ENCODE data around the gene ABCD2.

ABCD2 gene

DNA sequence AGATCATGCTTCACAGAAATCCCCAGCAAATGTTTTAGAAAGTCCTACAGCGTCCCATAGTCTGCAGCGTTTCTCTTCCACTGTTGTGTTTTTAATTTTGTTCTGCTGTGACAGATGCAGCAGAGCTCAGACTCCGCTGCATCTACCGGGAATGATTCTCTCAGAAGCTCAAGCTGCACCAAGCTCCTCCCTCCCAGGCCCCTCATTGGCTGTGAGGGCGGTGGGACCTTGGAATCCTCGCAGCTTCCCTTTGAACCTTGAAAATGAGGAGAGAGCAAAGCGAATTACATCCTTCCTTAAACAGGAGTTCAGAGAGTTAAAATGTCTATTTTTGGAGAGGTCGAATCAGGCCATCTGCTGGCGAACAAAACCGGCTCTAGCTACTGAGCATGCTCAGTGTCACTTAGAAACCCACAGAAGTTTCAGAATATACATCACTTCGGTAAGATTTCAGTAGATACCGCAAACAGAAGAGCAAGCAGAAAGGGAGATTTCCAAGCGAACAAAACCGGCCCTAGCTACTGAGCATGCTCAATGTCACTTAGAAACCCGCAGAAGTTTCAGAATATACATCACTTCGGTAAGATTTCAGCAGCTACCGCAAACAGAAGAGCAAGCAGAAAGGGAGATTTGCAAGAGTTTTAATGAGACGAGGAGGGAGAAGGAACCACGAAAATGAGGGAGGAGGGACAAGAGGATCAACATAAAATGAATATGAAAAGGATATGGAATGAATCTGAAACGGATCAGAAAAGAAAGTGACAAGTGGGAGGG lies at the start of gene ABCD2:
Gene ABCD2, minus strand, starts transcription at position 144 of the 774 bp plus-strand sequence. CDS start 188 bp downstream, outside the sequence.
- H3K4me3 ChIP-seq (ENCODE audit: low read depth in 1 of 2, low read length in 2 of 2) = peak within 1 kb of the TSS; percentile 53 to 92

DNA sequence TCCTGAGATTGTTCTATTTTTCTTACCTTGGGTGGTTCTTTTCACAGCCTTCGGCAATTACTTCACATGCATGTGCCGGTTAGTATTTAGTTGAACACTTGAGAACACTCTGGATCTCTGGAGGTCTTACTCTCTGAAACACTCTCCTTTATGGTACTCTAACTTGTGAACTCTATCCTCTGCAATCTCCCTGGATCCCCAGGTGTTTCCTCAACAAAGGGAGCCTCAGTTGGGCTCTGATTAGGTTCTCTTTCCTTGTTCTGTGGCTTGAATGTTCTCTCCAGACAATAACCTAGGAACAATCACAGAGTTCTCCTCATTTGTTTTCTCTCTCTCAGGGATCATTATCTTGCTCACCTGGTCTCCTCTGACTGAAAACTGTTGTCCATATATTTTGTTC lies 40.5 kb upstream of the ABCD2 start:
- Histone ChIP-seq H3K9me3 (ENCODE audit: low read length) (no peaks in the 10 kb centered on the region), H3K36me3 (ENCODE audit: insufficient read depth, low read length) (no peaks in the 10 kb centered on the region), H3K4me1 (ENCODE audit: insufficient read depth, low read length) (no peaks in the 10 kb centered on the region), H3K27ac (ENCODE audit: low read depth, low read length) (no peak overlapping the region), H3K4me3 (ENCODE audit: low read depth in 1 of 2, low read length in 2 of 2) (no peak overlapping the region), H3K9ac (ENCODE audit: low read length) (no peak overlapping the region), H3K27me3 (ENCODE audit: control insufficient read depth in 1 of 2, insufficient read depth in 2 of 2, low read length in 2 of 2) (no peaks in the 10 kb centered on the region)

More for the DNA sequence above, at the start of gene ABCD2:
- Histone ChIP-seq H3K4me1 (ENCODE audit: insufficient read depth, low read length) (peaks cover 5% of the 10 kb centered on the region), H3K9ac (ENCODE audit: low read length) (peak within 1 kb of the TSS; percentile 44), H3K27ac (ENCODE audit: low read depth, low read length) (peak within 1 kb of the TSS; percentile 85), H3K9me3 (ENCODE audit: low read length) (no peaks in the 10 kb centered on the region), H3K36me3 (ENCODE audit: insufficient read depth, low read length) (no peaks in the 10 kb centered on the region), H3K27me3 (ENCODE audit: control insufficient read depth in 1 of 2, insufficient read depth in 2 of 2, low read length in 2 of 2) (no peaks in the 10 kb centered on the region)

- H3K36me3 ChIP-seq (ENCODE audit: insufficient read depth, low read length) = no peaks in the 10 kb centered on the region
- no peak overlapping the region for H3K4me3 ChIP-seq (ENCODE audit: low read depth in 1 of 2, low read length in 2 of 2)
- H3K9me3 ChIP-seq (ENCODE audit: low read length) = no peaks in the 10 kb centered on the region
- H3K27me3 ChIP-seq (ENCODE audit: control insufficient read depth in 1 of 2, insufficient read depth in 2 of 2, low read length in 2 of 2) = no peaks in the 10 kb centered on the region
- H3K9ac ChIP-seq (ENCODE audit: low read length) = no peak overlapping the region
- H3K4me1 ChIP-seq (ENCODE audit: insufficient read depth, low read length) = no peaks in the 10 kb centered on the region
- no peak overlapping the region for H3K27ac ChIP-seq (ENCODE audit: low read depth, low read length)
These were observed 27.8 kb upstream of the ABCD2 start for GRCh38 chr12:39647383-39647782.

GRCh38 chr12:39646963-39647362 lies 27.4 kb upstream of the ABCD2 start:
- H3K27ac ChIP-seq (ENCODE audit: low read depth, low read length) = no peak overlapping the region
- no peaks in the 10 kb centered on the region for H3K4me1 ChIP-seq (ENCODE audit: insufficient read depth, low read length)
- H3K4me3 ChIP-seq (ENCODE audit: low read depth in 1 of 2, low read length in 2 of 2) = no peak overlapping the region
- no peaks in the 10 kb centered on the region for H3K36me3 ChIP-seq (ENCODE audit: insufficient read depth, low read length)
- no peaks in the 10 kb centered on the region for H3K9me3 ChIP-seq (ENCODE audit: low read length)
- H3K9ac ChIP-seq (ENCODE audit: low read length) = no peak overlapping the region
- H3K27me3 ChIP-seq (ENCODE audit: control insufficient read depth in 1 of 2, insufficient read depth in 2 of 2, low read length in 2 of 2) = no peaks in the 10 kb centered on the region

- Histone ChIP-seq H3K9me3 (ENCODE audit: low read length) (no peaks in the 10 kb centered on the region), H3K4me3 (ENCODE audit: low read depth in 1 of 2, low read length in 2 of 2) (no peak overlapping the region)
These were observed 23.4 kb upstream of the ABCD2 start for GRCh38 chr12:39643052-39643451.

DNA sequence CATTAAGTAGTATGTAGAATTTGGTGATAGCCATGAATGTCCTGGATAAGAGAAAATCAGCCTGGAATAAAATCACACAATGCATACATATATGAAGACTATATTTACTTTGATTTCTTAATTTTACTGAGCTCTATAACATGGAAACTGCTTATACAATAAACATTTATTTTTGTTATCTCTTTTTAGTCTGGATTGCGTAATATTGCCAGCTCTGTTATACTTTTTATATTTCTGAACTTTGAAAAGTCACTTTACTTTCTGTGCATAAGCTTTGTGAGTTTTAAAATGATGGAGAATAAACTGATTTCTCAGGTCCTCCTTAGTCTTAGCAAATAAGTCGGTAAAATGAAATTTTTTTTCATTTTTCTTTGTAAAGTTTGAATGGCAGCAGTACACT lies 19.2 kb upstream of the ABCD2 start:
- Histone ChIP-seq H3K27me3 (ENCODE audit: control insufficient read depth in 1 of 2, insufficient read depth in 2 of 2, low read length in 2 of 2) (no peaks in the 10 kb centered on the region), H3K9me3 (ENCODE audit: low read length) (no peaks in the 10 kb centered on the region), H3K9ac (ENCODE audit: low read length) (no peak overlapping the region), H3K36me3 (ENCODE audit: insufficient read depth, low read length) (no peaks in the 10 kb centered on the region), H3K4me1 (ENCODE audit: insufficient read depth, low read length) (no peaks in the 10 kb centered on the region), H3K27ac (ENCODE audit: low read depth, low read length) (no peak overlapping the region), H3K4me3 (ENCODE audit: low read depth in 1 of 2, low read length in 2 of 2) (no peak overlapping the region)

More at GRCh38 chr12:39643052-39643451, 23.4 kb upstream of the ABCD2 start:
- Histone ChIP-seq H3K27ac (ENCODE audit: low read depth, low read length) (no peak overlapping the region), H3K9ac (ENCODE audit: low read length) (no peak overlapping the region), H3K36me3 (ENCODE audit: insufficient read depth, low read length) (no peaks in the 10 kb centered on the region), H3K27me3 (ENCODE audit: control insufficient read depth in 1 of 2, insufficient read depth in 2 of 2, low read length in 2 of 2) (no peaks in the 10 kb centered on the region), H3K4me1 (ENCODE audit: insufficient read depth, low read length) (no peaks in the 10 kb centered on the region)

DNA sequence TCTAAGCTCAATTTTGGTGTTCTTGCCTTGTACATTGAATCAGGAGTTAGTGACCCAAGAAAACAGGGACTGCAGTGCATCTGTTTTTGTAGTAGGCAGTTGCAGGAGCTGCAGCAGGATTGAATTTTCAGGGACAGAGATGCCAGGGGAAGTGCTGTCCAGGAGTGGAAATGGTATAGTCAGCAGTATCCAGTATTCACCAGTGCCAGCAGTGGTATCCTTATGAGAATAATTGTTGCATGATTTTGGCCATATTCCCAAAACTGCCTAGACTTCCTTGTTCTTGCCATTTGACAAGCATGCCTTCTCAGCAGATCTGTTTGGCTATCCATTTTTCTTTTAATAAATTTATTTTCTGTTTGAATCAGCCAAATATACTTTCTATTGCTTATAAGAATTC lies 18.6 kb upstream of the ABCD2 start:
- H3K36me3 ChIP-seq (ENCODE audit: insufficient read depth, low read length) = no peaks in the 10 kb centered on the region
- H3K4me3 ChIP-seq (ENCODE audit: low read depth in 1 of 2, low read length in 2 of 2) = no peak overlapping the region
- no peaks in the 10 kb centered on the region for H3K9me3 ChIP-seq (ENCODE audit: low read length)
- no peaks in the 10 kb centered on the region for H3K4me1 ChIP-seq (ENCODE audit: insufficient read depth, low read length)
- H3K27me3 ChIP-seq (ENCODE audit: control insufficient read depth in 1 of 2, insufficient read depth in 2 of 2, low read length in 2 of 2) = no peaks in the 10 kb centered on the region
- no peak overlapping the region for H3K27ac ChIP-seq (ENCODE audit: low read depth, low read length)
- H3K9ac ChIP-seq (ENCODE audit: low read length) = no peak overlapping the region

DNA sequence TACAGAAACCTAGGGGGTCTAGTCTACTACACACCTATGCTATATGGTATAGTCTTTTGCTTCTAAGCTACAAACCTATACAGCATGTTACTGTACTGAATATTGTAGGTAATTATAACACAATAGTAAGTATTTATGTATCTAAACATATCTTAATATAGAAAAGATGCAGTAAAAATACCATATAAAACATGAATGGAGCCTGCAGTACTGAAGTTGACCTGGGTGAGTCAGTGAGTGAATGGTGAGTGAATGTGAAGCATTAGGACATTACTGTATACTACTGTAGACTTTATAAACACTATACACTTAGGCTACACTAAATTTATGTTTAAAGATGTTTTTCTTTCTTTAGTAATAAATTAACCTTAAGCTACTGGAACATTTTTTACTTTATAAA lies 13.1 kb upstream of the ABCD2 start:
- Histone ChIP-seq H3K4me3 (ENCODE audit: low read depth in 1 of 2, low read length in 2 of 2) (no peak overlapping the region), H3K9ac (ENCODE audit: low read length) (no peak overlapping the region), H3K4me1 (ENCODE audit: insufficient read depth, low read length) (no peaks in the 10 kb centered on the region), H3K36me3 (ENCODE audit: insufficient read depth, low read length) (no peaks in the 10 kb centered on the region), H3K9me3 (ENCODE audit: low read length) (no peaks in the 10 kb centered on the region), H3K27ac (ENCODE audit: low read depth, low read length) (no peak overlapping the region), H3K27me3 (ENCODE audit: control insufficient read depth in 1 of 2, insufficient read depth in 2 of 2, low read length in 2 of 2) (no peaks in the 10 kb centered on the region)

DNA sequence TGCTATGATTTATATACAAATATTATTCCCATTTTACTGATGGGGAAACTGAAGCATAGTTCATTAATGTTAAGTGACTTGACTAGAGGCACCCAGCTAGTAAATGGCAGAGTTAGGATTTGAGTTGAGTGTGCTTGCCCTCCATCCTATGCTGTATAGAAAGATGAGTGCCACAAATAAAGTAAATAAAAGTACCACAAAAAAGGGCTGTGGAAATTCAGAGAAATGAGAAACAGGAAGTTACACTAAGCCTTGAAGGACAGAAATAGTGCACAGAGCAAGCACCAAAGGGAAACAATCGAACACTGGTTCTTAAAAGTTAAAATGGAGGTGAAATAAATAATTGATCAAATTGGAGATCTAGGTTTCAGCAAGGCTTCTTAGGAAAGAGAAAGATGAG lies 9.2 kb upstream of the ABCD2 start:
- Histone ChIP-seq H3K9ac (ENCODE audit: low read length) (no peak overlapping the region), H3K4me1 (ENCODE audit: insufficient read depth, low read length) (no peaks in the 10 kb centered on the region), H3K27ac (ENCODE audit: low read depth, low read length) (no peak overlapping the region), H3K36me3 (ENCODE audit: insufficient read depth, low read length) (no peaks in the 10 kb centered on the region), H3K9me3 (ENCODE audit: low read length) (no peaks in the 10 kb centered on the region), H3K4me3 (ENCODE audit: low read depth in 1 of 2, low read length in 2 of 2) (no peak overlapping the region), H3K27me3 (ENCODE audit: control insufficient read depth in 1 of 2, insufficient read depth in 2 of 2, low read length in 2 of 2) (no peaks in the 10 kb centered on the region)

GRCh38 chr12:39627914-39628313 lies 8.3 kb upstream of the ABCD2 start:
- Histone ChIP-seq H3K4me3 (ENCODE audit: low read depth in 1 of 2, low read length in 2 of 2) (no peak overlapping the region), H3K9me3 (ENCODE audit: low read length) (no peaks in the 10 kb centered on the region), H3K9ac (ENCODE audit: low read length) (no peak overlapping the region), H3K4me1 (ENCODE audit: insufficient read depth, low read length) (no peaks in the 10 kb centered on the region), H3K27ac (ENCODE audit: low read depth, low read length) (no peak overlapping the region), H3K36me3 (ENCODE audit: insufficient read depth, low read length) (no peaks in the 10 kb centered on the region), H3K27me3 (ENCODE audit: control insufficient read depth in 1 of 2, insufficient read depth in 2 of 2, low read length in 2 of 2) (no peaks in the 10 kb centered on the region)

DNA sequence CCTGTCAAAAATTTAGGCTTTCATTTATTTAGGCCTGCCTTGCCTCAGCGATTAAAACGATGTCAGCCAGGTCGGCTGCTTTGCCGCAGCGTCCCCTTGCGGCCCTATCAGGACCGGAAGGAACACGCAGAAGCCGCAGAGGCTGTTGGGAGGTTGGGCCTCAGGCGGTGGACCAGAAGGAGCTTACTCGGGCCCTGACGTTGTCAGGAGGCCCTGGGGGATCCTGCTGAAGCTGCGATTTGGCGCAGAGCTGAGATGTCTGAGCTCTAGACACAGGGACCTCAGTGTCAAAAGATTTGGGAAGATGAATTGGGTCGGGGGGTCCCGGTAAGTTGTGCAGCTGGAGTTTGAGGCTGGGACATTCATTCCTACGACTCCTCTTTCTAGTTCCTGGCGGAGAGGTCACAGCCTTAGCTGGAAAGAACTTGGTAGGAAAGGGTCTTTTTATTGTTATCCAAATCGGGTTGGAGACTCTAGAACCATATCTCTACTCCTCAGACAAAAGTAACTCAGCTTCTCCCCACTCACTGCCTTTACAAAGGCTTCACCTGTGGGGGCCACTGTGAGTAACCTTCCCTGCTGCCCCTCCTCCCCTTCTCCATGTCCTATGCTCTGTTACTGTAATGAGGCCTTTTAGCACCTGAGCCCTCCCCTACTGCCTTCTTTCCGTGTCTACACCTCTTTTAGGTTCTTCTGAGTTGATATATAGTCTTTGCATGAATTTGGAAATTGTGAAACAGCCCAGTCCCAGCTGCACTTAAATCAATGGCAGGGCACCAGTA lies 6.6 kb upstream of the ABCD2 start:
- Histone ChIP-seq H3K9me3 (ENCODE audit: low read length) (no peaks in the 10 kb centered on the region), H3K4me1 (ENCODE audit: insufficient read depth, low read length) (no peaks in the 10 kb centered on the region), H3K36me3 (ENCODE audit: insufficient read depth, low read length) (no peaks in the 10 kb centered on the region), H3K27me3 (ENCODE audit: control insufficient read depth in 1 of 2, insufficient read depth in 2 of 2, low read length in 2 of 2) (no peaks in the 10 kb centered on the region), H3K9ac (ENCODE audit: low read length) (no peak overlapping the region), H3K27ac (ENCODE audit: low read depth, low read length) (no peak overlapping the region), H3K4me3 (ENCODE audit: low read depth in 1 of 2, low read length in 2 of 2) (no peak overlapping the region)
